ENCODE data around the gene ADIPOR2. TPM values are rescaled to one million over a fixed set of nuclear protein-coding genes. Genes with fewer than 3 reads are reported as not detected.

Gene ADIPOR2
- total RNA-seq, 2 experiments from 2014 or later, result 24.7 to 51.1 TPM

DNA sequence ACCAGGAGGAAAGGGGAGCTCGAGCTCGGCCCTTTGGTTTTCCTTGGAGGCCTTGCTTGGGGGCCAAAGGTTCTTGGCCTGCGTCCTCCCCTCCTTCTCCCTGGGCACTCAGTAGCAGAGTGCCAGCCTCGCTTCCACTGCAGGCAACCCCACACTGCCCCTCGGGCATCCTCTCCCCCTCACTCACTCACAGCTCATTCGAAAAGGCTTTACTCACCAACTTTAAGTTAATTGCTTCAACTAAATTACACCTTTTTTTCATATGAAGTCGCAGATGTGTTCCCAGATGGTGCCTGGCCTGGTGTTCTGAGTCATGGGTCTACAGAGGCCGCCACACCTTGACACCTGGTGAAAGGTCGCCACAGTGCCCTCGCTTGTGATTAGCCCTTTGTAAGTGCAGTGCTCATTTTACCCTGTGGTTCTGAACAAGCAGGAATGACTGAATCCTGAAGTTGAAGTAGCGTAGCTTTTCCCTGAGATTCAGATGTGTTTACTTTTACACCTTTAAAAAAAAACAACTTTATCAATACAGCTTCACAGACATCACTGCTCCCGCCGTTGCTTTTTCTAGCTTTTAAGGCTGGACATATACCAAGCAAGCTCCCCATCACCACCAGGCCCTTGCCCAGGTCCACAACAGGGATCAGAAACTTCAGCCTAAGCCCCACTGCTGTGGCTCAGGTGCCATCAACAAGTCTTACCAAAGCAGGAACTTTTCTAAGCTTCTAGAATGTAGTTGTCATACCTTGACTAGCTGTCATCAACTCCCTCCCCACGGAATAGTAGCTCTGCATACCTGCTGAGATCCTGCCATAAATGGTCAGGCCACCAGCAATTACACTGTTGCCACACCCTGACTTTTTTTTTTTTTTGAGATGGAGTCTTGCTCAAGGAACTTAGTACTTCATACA is 20.3 kb upstream of the ADIPOR2 start:
- H3K79me2 ChIP-seq (ENCODE audit: insufficient read depth, low read depth, low read length), result no peaks in the 10 kb centered on the region
- no peak overlapping the region for H3K4me2 ChIP-seq (ENCODE audit: low read length)
- CTCF ChIA-PET (ENCODE audit: unreplicated experiment), result no interaction called here
- H3K9me3 ChIP-seq (ENCODE audit: low read length), result no peaks in the 10 kb centered on the region
- TF ChIP-seq CTCF (conservative IDR thresholded peaks at IDR 0.05; ENCODE audit: low read length) (no peak), EZH2phosphoT487 (IDR thresholded peaks at IDR 0.05; ENCODE audit: borderline replicate concordance, low read depth, low read length) (no peak)
- H4K20me1 ChIP-seq (ENCODE audit: insufficient read depth, low read length), result no peaks in the 10 kb centered on the region
- no peak for DNase-seq (ENCODE audit: low spot score)
- intact Hi-C loops (cut with micrococcal nuclease; ENCODE audit: unreplicated experiment), result no loop called here
- no TSS peak for BruUV-seq (replicated peaks)
- peaks cover 8% of the 10 kb centered on the region for H3K4me1 ChIP-seq (ENCODE audit: insufficient read depth, low read length, poor library complexity, severe bottlenecking)
- H3K4me3 ChIP-seq (ENCODE audit: low read depth, low read length, poor library complexity, severe bottlenecking), result no peak overlapping the region
- H2AFZ ChIP-seq (ENCODE audit: low read length), result no peak overlapping the region
- POLR2A ChIA-PET, result interaction anchor here (0.7 to 1.8 kb wide), 9 partner anchors 9 to 612 kb away, joined by 3 to 10 read pairs (median 5); no protein-coding TSS in a partner anchor
- no peaks in the 10 kb centered on the region for H3K9me2 ChIP-seq (ENCODE audit: insufficient read depth, low read length)
- no peaks in the 10 kb centered on the region for H3K36me3 ChIP-seq (ENCODE audit: insufficient read depth, low read length)
- H3K27ac ChIP-seq (ENCODE audit: low read depth, low read length, poor library complexity, severe bottlenecking), result no peak overlapping the region

- H4K20me1 ChIP-seq (ENCODE audit: insufficient read depth, low read length), result no peaks in the 10 kb centered on the region
- no peak overlapping the region for H3K4me3 ChIP-seq (ENCODE audit: low read depth, low read length, poor library complexity, severe bottlenecking)
- H3K4me1 ChIP-seq (ENCODE audit: insufficient read depth, low read length, poor library complexity, severe bottlenecking), result no peaks in the 10 kb centered on the region
- H3K36me3 ChIP-seq (ENCODE audit: insufficient read depth, low read length), result no peaks in the 10 kb centered on the region
- ChIA-PET CTCF (ENCODE audit: unreplicated experiment) (no interaction called here), POLR2A (interaction anchor here (1.1 kb wide), 1 partner anchor 15 kb away, joined by 3 read pairs; no protein-coding TSS in a partner anchor)
- TF ChIP-seq CTCF (conservative IDR thresholded peaks at IDR 0.05; ENCODE audit: low read length), result no peak
- TF ChIP-seq EZH2phosphoT487 (IDR thresholded peaks at IDR 0.05; ENCODE audit: borderline replicate concordance, low read depth, low read length), result no peak
- no peak overlapping the region for H3K27ac ChIP-seq (ENCODE audit: low read depth, low read length, poor library complexity, severe bottlenecking)
- H3K9me3 ChIP-seq (ENCODE audit: low read length), result no peaks in the 10 kb centered on the region
- DNase-seq (ENCODE audit: low spot score), result no peak
- intact Hi-C loops (cut with micrococcal nuclease; ENCODE audit: unreplicated experiment), result no loop called here
- no peak overlapping the region for H3K4me2 ChIP-seq (ENCODE audit: low read length)
- no TSS peak for BruUV-seq (replicated peaks)
- no peaks in the 10 kb centered on the region for H3K9me2 ChIP-seq (ENCODE audit: insufficient read depth, low read length)
- no peak overlapping the region for H2AFZ ChIP-seq (ENCODE audit: low read length)
- H3K79me2 ChIP-seq (ENCODE audit: insufficient read depth, low read depth, low read length), result no peaks in the 10 kb centered on the region
These were observed 14.8 kb upstream of the ADIPOR2 start for GRCh38 chr12:1676043-1676442.
